ENCODE data around the gene CDH24. TPM values are rescaled to one million over a fixed set of nuclear protein-coding genes. Genes with fewer than 3 reads are reported as not detected.
A peak's percentile ranks its signal among the peaks of the same experiment; 100 is the strongest.

CDH24 gene
- total and polyA plus RNA-seq, 9 of the 15 experiments (the other 6 are each of a cell fraction or from before 2014, with no cell fraction given): 0.04 to 16.2 (median 4.9) TPM

DNA sequence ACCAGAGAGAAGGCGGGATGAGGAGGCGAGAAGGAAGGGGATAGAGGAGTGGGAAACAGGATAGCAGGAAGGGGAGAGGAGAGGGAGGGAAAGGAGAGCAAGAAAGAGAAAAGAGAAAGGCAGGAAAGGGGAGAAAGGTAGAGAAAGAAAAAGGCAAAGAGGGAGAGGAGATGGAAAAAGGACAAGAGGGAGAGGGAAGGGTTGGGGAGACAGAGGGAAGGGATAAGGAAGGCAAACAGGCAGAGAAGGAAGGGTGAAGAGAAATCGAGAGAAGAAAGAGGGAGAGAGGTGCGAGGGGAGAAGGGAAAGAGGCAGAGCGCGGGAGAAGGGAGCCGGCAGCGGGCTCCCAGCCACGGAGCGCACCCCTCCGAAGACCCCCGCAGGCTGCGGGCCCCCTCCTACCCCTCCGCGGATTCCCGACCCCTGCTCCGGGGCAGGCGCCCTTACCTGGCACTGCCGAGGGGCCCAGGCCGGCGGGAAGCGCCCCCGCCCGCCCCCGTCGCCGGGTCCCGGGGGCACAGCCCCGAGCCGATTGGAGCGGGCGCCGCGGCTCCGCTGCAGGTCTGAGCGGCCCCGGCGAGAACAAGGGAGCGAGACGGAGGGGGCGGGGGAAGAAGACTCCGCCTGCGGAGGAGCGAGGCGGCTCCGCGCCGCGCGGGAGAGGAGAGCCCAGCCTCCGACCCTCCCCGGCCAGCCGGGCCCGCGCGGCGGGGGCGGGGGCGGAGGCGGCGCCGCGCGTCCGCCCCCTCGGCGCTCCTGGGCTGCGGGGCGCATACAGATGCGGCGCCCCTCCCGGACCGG lies at the start of gene CDH24 (continued):
- TF ChIP-seq ZC3H4 (CRISPR knock-in tag; IDR thresholded peaks at IDR 0.05; ENCODE audit: borderline replicate concordance) (no peak), KLF1 (tag; IDR thresholded peaks at IDR 0.05) (no peak), PHF8 (IDR thresholded peaks at IDR 0.05; ENCODE audit: borderline replicate concordance, low read length) (peak; percentile 62; the same call in 1 of the 2 replicates), GTF3C2 (IDR thresholded peaks at IDR 0.05; ENCODE audit: borderline replicate concordance, extremely low read depth, insufficient read length) (no peak), KHSRP (IDR thresholded peaks at IDR 0.05) (no peak), ZNF785 (CRISPR knock-in tag; IDR thresholded peaks at IDR 0.05) (no peak), PTRF (tag; IDR thresholded peaks at IDR 0.05) (no peak), HMG20A (CRISPR knock-in tag; conservative IDR thresholded peaks at IDR 0.05) (no peak), POLR2AphosphoS2 (IDR thresholded peaks at IDR 0.05; ENCODE audit: low read length) (no peak), JUN (IDR thresholded peaks at IDR 0.05; ENCODE audit: borderline replicate concordance, low read depth, low read length) (no peak), JUN (CRISPR knock-in tag; IDR thresholded peaks at IDR 0.05; ENCODE audit: borderline replicate concordance) (no peak), E2F3 (CRISPR knock-in tag; IDR thresholded peaks at IDR 0.05) (no peak), KAT8 (IDR thresholded peaks at IDR 0.05; ENCODE audit: low read depth) (no peak), POLR2A (conservative IDR thresholded peaks at IDR 0.05) (no peak), CREM (IDR thresholded peaks at IDR 0.05; ENCODE audit: low read depth) (no peak), PRPF4 (IDR thresholded peaks at IDR 0.05; ENCODE audit: insufficient read depth, low read depth, low read length, poor library complexity, severe bottlenecking) (no peak), NR4A1 (CRISPR knock-in tag; IDR thresholded peaks at IDR 0.05) (no peak), NR4A1 (tag; IDR thresholded peaks at IDR 0.05) (no peak), ZNF717 (CRISPR knock-in tag; IDR thresholded peaks at IDR 0.05) (no peak), ARID2 (IDR thresholded peaks at IDR 0.05) (peak; percentile 45; the same call in 1 of the 2 replicates), ZNF217 (CRISPR knock-in tag; IDR thresholded peaks at IDR 0.05) (no peak), TBL1XR1 (IDR thresholded peaks at IDR 0.05; ENCODE audit: low read length in 2 of 2) (no peak)
- TF ChIP-seq, protein P1, sequence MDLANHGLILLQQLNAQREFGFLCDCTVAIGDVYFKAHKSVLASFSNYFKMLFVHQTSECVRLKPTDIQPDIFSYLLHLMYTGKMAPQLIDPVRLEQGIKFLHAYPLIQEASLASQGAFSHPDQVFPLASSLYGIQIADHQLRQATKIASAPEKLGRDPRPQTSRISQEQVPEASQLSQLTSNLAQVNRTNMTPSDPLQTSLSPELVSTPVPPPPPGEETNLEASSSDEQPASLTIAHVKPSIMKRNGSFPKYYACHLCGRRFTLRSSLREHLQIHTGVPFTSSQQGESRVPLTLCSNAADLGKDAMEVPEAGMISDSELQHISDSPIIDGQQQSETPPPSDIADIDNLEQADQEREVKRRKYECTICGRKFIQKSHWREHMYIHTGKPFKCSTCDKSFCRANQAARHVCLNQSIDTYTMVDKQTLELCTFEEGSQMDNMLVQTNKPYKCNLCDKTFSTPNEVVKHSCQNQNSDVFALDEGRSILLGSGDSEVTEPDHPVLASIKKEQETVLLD (IDR thresholded peaks at IDR 0.05): peak; percentile 80
- TF ChIP-seq, protein P2, sequence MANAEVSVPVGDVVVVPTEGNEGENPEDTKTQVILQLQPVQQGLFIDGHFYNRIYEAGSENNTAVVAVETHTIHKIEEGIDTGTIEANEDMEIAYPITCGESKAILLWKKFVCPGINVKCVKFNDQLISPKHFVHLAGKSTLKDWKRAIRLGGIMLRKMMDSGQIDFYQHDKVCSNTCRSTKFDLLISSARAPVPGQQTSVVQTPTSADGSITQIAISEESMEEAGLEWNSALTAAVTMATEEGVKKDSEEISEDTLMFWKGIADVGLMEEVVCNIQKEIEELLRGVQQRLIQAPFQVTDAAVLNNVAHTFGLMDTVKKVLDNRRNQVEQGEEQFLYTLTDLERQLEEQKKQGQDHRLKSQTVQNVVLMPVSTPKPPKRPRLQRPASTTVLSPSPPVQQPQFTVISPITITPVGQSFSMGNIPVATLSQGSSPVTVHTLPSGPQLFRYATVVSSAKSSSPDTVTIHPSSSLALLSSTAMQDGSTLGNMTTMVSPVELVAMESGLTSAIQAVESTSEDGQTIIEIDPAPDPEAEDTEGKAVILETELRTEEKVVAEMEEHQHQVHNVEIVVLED (CRISPR knock-in tag; IDR thresholded peaks at IDR 0.05): peak; percentile 11; the same call in 1 of the 2 replicates
